Upper lobe of left lung (tissue), 6 donors: ENCODE data around the gene GRB10. TPM values are rescaled to one million over a fixed set of nuclear protein-coding genes. Genes with fewer than 3 reads are reported as not detected.

Source experiments
- ATAC-seq, 2 donors: fragments of 200-7000 bp; cut with Tn5 transposase; one replicate each; pipeline ENCODE4 v1.9.1; 2022; ENCODE audit warnings: mild to moderate bottlenecking in 2 of 2, moderate library complexity in 2 of 2; ENCODE audit not compliant: low FRiP score in 2 of 2
- DNase-seq, 2 donors: peaks; one replicate each; pipeline ENCODE4 v3.0.0-alpha.2; 2019 to 2020
- H3K27ac ChIP-seq, 4 donors: fragments of 200-600 bp; sonication (generic); one replicate each; pipeline ENCODE4 v1.5.1; 2016 to 2019
- H3K27me3 ChIP-seq, 4 donors: fragments of 200-600 bp; sonication (generic); one replicate each; pipeline ENCODE4 v1.5.1; 2017 to 2019
- H3K36me3 ChIP-seq, 4 donors: fragments of 200-600 bp; sonication (generic); one replicate each; pipeline ENCODE4 v1.5.1; 2016 to 2019
- H3K4me1 ChIP-seq, 4 donors: fragments of 200-600 bp; sonication (generic); one replicate each; pipeline ENCODE4 v1.5.1; 2018 to 2019
- H3K4me3 ChIP-seq, 4 donors: fragments of 200-600 bp; sonication (generic); one replicate each; pipeline ENCODE4 v1.5.1; 2017 to 2019; ENCODE audit warnings: mild to moderate bottlenecking in 2 of 4, moderate library complexity in 1 of 4
- H3K9me3 ChIP-seq, 4 donors: fragments of 200-600 bp; sonication (generic); one replicate each; pipeline ENCODE4 v1.5.1; 2018 to 2019
- CTCF ChIP-seq, 6 experiments: fragments of 450-650 bp in 4 of 6; fragments of 200-600 bp in 2 of 6; sonication (generic) in 2 of 6; IDR thresholded peaks; one replicate each; pipeline ENCODE4 v1.5.1; 2016 to 2019; ENCODE audit warnings: antibody characterized with exemption in 6 of 6
- EP300 ChIP-seq, 4 donors: sonication (generic); formaldehyde crosslinking; IDR thresholded peaks; one replicate each; pipeline ENCODE4 v1.5.1; 2017; ENCODE audit warnings: antibody characterized with exemption in 4 of 4, control low read depth in 2 of 4
- POLR2A ChIP-seq, 4 donors: fragments of 450-650 bp; IDR thresholded peaks; one replicate each; pipeline ENCODE4 v1.5.1; 2016 to 2017; ENCODE audit warnings: antibody characterized with exemption in 4 of 4, mild to moderate bottlenecking in 2 of 4
- POLR2AphosphoS5 ChIP-seq, 2 donors: sonication (generic); formaldehyde crosslinking; IDR thresholded peaks; one replicate each; pipeline ENCODE4 v1.5.1; 2017; ENCODE audit warnings: antibody characterized with exemption in 2 of 2
- WGBS, 2 donors: methylation state at CpG; one replicate each; pipeline ENCODE4 v1.1.5; 2017 to 2018; 5-methylcytosine and 5-hydroxymethylcytosine counted together
- total RNA-seq, 6 donors: library from RNA; depleted of rRNA in 4 of 6; stranded (reverse); fragments of >200 nt in 4 of 6; gene quantifications; one replicate each; pipeline versions ENCODE4 v1.1.0 to v1.2.1, GENCODE V29; 2016 to 2021
- donor health status: DM: no; HTN: no; CAD: no; lungs with moderate emphysema.
- donor health status: DM: no; HTN: yes; CAD: no; lungs with severe emphysema.

Gene GRB10
- total RNA-seq, 6 donors from 2014 or later, result 32.8 to 92.2 (median 46.5) TPM

DNA sequence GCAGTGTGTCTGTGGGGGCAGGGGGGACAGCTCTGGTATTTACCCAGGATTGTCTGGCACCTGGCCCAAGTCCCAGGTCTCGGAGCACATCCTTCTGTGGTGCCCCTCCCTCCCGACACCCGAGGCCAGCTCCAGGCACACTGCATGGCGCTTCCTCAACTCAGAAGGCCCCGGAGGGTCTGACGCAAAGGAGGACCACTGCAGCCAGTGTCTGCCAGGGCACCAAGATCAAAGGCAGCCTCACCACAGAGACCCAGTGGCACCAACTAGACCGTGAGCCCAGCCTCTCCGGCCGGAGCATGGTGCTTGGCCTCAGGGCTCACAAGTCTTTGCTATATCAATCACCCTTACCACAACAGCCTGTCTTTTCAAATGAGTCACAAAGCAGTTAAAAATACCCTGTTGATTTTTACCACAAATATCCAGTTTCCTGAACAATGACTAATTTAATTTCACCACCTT, 118.2 kb downstream of the GRB10 start:
- DNase-seq (peak in 1 of 2 donors; percentile 61), ATAC-seq (peak in 1 of 2 donors; percentile 2)
- Histone ChIP-seq H3K27ac (peak overlapping the region in 3 of 4 donors; percentile 3 to 71 (median 38)), H3K4me1 (peaks cover 71 to 88% (median 81%) of the 10 kb centered on the region in 4 donors), H3K27me3 (no peaks in the 10 kb centered on the region), H3K9me3 (no peaks in the 10 kb centered on the region), H3K4me3 (no peak overlapping the region), H3K36me3 (peaks cover 0 to 8% (median 0%) of the 10 kb centered on the region in 4 donors)
- WGBS, 2 donors, result 71% methylated on average over 3 to 7 of the region's 9 CpGs
- TF ChIP-seq CTCF (IDR thresholded peaks at IDR 0.05), result no peak
- no peak for TF ChIP-seq POLR2AphosphoS5 (IDR thresholded peaks at IDR 0.05)
- TF ChIP-seq POLR2A (IDR thresholded peaks at IDR 0.05), result no peak
- TF ChIP-seq EP300 (IDR thresholded peaks at IDR 0.05), result no peak

DNA sequence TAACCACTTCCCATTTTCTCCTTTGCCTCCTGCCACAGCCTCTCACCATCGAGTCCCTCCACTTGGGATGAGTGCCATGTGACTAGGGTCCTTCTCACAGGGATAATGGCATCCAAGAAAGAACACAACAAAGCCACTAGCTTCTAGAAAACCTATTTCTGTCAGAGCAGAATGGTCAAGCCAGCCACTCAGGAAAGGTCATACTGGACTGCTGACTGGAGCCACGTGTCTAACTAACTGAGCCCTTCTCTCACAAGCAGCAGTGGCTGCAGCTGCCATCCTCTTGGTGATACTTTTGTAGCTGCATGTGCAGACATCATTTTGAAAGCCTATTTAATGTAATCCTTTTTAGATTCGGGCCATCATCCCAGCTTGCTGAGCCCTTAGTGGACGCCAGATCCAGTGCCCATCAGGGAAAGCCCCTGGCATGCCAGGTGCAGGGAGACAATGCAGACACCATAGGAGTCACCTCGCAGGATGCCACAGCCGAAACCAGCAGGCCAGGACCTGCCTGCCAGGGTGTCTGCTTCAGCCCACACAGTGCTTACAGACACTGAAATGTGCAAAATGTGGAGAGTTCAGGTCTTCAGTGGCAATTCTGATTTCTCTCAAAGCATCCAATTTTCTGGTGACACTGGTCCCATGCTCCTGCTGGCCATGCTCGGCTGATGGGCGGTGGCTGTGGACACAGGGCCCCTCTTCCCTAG, 119.1 kb downstream of the GRB10 start:
- Histone ChIP-seq H3K36me3 (peaks cover 0 to 7% (median 0%) of the 10 kb centered on the region in 4 donors), H3K27me3 (no peaks in the 10 kb centered on the region), H3K4me1 (peaks cover 74 to 92% (median 84%) of the 10 kb centered on the region in 4 donors), H3K27ac (peak overlapping the region in 3 of 4 donors; percentile 11 to 71 (median 27)), H3K4me3 (no peak overlapping the region), H3K9me3 (no peaks in the 10 kb centered on the region)
- WGBS, 2 donors, result 72 to 88% methylated on average over 4 to 8 of the region's 8 CpGs
- TF ChIP-seq POLR2AphosphoS5 (IDR thresholded peaks at IDR 0.05), result no peak
- no peak for TF ChIP-seq EP300 (IDR thresholded peaks at IDR 0.05)
- no peak for TF ChIP-seq CTCF (IDR thresholded peaks at IDR 0.05)
- no peak for TF ChIP-seq POLR2A (IDR thresholded peaks at IDR 0.05)
- DNase-seq, result peak in 1 of 2 donors; percentile 43
- no peak for ATAC-seq

DNA sequence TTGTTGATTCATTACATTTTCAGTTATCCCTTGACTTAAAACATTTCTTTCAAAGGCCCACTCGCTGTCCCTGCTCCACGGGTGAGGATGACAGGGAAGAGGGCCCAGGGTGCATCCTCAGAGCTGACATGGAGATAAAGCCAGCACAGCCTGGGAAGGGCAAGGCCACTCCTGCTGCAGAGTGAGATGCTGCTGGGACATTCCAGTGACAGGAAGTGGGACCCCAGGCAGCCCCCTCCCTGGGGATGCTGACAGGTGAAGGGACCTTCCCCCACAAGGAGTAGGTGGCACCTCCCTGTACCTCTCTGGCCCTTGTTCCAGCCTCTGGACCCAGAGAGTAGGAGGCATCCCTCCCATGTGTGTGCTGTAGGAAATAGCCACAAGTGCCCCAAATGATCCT, 119.7 kb downstream of the GRB10 start:
- 95 to 98% methylated on average over 2 of the region's 2 CpGs for WGBS, 2 donors
- DNase-seq (no peak), ATAC-seq (no peak)
- TF ChIP-seq EP300 (IDR thresholded peaks at IDR 0.05), result no peak
- TF ChIP-seq POLR2A (IDR thresholded peaks at IDR 0.05), result no peak
- TF ChIP-seq POLR2AphosphoS5 (IDR thresholded peaks at IDR 0.05), result no peak
- no peak for TF ChIP-seq CTCF (IDR thresholded peaks at IDR 0.05)
- Histone ChIP-seq H3K4me1 (peaks cover 74 to 92% (median 85%) of the 10 kb centered on the region in 4 donors), H3K27me3 (no peaks in the 10 kb centered on the region), H3K27ac (peak overlapping the region in 3 of 4 donors; percentile 11 to 52 (median 27)), H3K36me3 (peaks cover 0 to 7% (median 0%) of the 10 kb centered on the region in 4 donors), H3K9me3 (no peaks in the 10 kb centered on the region), H3K4me3 (no peak overlapping the region)

DNA sequence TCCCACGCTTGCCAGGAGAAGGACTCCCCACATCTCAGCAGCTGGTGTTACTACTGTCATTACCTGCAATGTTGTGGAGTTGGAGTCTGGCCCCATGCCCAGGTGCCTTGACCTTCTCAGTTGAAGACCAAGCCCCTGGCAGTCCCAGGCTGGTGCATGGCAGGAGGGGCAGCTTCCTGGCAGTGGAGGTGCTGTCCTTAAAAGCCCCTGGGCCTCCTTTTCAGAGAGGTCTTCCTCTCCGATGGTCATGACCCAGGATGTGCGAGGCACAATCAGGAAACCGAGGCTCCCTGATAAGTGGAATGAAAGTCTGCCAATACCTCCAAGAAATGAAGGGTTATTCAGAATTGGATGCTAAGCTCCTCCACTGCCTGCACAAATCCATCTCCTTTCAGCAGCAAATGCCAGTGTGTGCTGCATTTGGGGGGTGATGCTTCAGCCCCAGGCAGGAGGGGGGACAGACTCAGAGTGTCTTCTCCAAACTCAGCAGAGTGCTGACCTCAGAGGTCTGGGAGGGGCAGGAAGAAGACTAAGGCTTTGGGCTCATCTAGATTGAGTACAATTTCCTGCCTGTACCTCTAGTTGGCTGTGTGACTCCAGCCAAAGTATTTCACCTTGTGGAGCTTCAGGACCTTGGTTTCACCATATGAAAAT, 120.5 kb downstream of the GRB10 start:
- Histone ChIP-seq H3K27ac (peak overlapping the region in 3 of 4 donors; percentile 23 to 77 (median 51)), H3K36me3 (peaks cover 0 to 7% (median 0%) of the 10 kb centered on the region in 4 donors), H3K27me3 (no peaks in the 10 kb centered on the region), H3K4me1 (peaks cover 70 to 85% (median 82%) of the 10 kb centered on the region in 4 donors), H3K9me3 (no peaks in the 10 kb centered on the region), H3K4me3 (no peak overlapping the region)
- DNase-seq (no peak), ATAC-seq (no peak)
- TF ChIP-seq CTCF (IDR thresholded peaks at IDR 0.05), result no peak
- TF ChIP-seq POLR2AphosphoS5 (IDR thresholded peaks at IDR 0.05), result no peak
- TF ChIP-seq EP300 (IDR thresholded peaks at IDR 0.05), result no peak
- no peak for TF ChIP-seq POLR2A (IDR thresholded peaks at IDR 0.05)
- WGBS, 2 donors, result 45 to 100% methylated on average over 1 to 4 of the region's 4 CpGs
